ENCODE measurements around the gene HS3ST4. TPM values are rescaled to one million over a fixed set of nuclear protein-coding genes. Genes with fewer than 3 reads are reported as not detected.

HS3ST4 gene
- total RNA-seq, 2 donors from 2014 or later, result not detected

DNA sequence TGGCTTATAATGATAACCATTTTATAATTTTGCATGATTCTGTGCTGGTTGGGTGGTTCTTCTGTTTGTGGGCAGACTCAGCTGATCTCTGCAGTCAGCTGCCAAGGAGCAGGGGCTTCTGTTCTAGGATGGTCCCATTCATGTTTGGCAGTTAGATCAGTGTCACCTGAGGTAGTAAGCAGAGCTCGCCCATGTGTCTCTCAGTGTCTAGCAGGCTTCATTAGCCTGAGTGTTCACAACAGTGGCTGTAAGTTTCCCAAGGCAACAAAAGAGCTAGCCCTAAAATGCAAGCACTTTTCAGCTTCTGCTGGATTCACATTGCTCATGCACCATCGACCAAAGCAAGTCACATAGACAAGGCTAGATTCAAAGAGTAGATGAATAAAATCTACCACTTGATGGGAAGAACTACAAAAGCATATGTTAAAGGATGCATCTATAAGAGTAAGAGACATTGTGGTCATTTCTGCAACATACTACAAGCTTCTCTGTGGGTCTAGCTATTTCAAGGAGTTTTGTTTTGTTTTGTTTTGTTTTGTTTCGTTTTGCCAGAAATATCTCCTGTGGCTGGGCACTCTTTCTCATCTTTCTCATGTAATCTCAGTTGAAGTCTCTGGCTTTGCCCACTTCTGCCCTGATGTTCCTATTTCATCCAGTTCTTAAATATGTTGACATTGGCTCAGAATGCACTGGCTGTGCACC, 180.8 kb downstream of the HS3ST4 start:
- no peak overlapping the region for H3K9ac ChIP-seq (ENCODE audit: low read depth in 2 of 2, low read length in 2 of 2)
- no peaks in the 10 kb centered on the region for H3K27me3 ChIP-seq
- H3K27ac ChIP-seq, result no peak overlapping the region
- TF ChIP-seq, protein P1, sequence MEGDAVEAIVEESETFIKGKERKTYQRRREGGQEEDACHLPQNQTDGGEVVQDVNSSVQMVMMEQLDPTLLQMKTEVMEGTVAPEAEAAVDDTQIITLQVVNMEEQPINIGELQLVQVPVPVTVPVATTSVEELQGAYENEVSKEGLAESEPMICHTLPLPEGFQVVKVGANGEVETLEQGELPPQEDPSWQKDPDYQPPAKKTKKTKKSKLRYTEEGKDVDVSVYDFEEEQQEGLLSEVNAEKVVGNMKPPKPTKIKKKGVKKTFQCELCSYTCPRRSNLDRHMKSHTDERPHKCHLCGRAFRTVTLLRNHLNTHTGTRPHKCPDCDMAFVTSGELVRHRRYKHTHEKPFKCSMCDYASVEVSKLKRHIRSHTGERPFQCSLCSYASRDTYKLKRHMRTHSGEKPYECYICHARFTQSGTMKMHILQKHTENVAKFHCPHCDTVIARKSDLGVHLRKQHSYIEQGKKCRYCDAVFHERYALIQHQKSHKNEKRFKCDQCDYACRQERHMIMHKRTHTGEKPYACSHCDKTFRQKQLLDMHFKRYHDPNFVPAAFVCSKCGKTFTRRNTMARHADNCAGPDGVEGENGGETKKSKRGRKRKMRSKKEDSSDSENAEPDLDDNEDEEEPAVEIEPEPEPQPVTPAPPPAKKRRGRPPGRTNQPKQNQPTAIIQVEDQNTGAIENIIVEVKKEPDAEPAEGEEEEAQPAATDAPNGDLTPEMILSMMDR (IDR thresholded peaks at IDR 0.05), result no peak
- H3K9me3 ChIP-seq, result no peaks in the 10 kb centered on the region
- no peak for DNase-seq
- intact Hi-C loops (cut with DNase I), result no loop called here
- no peaks in the 10 kb centered on the region for H3K4me1 ChIP-seq
- H3K4me3 ChIP-seq, result no peak overlapping the region
- no peaks in the 10 kb centered on the region for H3K36me3 ChIP-seq

DNA sequence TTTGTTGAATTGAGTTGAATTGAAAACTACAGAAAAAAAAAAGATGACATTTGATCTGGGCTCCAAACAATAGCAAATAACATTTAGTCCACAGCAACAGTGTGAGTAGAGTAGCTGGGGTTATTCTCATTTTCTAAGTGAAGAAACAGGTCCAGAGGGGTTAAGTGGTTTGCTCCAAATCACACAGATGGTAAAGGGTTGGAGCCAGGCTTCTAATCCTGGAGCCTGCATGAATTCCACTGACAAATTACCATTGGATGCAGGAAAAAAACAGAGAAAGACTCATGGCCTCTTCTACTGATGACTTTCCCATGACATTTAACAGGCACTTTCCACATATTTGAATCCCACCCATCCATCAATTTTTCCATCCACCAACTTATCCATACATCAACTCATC, 182.4 kb downstream of the HS3ST4 start:
- no peak overlapping the region for H3K4me3 ChIP-seq
- H3K27ac ChIP-seq, result no peak overlapping the region
- DNase-seq, result no peak
- no peaks in the 10 kb centered on the region for H3K9me3 ChIP-seq
- no peaks in the 10 kb centered on the region for H3K4me1 ChIP-seq
- no peaks in the 10 kb centered on the region for H3K27me3 ChIP-seq
- no peaks in the 10 kb centered on the region for H3K36me3 ChIP-seq
- no peak overlapping the region for H3K9ac ChIP-seq (ENCODE audit: low read depth in 2 of 2, low read length in 2 of 2)
- TF ChIP-seq, protein P1 (IDR thresholded peaks at IDR 0.05), result no peak
- intact Hi-C loops (cut with DNase I), result no loop called here

DNA sequence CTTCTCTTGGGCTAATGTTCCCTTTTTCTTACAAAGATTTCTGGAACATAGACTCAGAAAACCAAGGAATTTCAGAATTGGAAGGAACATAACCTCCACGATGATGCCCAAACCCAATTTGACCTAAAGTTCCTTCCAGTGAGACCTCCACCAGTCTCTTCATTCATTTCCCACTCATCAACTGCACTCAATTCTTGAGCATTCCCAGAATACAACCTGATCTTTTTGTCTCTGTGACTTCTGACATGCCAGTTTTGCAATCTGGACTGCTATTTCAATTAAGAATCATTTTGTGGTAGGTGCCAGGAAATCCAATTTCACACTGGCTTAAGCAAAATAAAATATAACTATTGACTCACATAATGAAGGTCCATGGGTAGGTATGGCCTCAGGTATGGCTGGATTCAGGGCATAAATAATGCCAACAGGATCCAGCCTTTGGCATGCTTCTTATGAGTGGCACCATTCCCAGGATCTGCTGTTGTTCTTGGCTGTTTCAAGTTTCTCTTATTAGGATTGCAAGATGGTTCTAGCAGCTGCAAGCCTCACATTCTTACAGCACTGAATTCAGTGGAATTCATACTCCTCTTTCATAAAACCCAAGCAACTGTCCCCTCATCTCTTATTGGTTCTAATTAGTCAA, 184.3 kb downstream of the HS3ST4 start:
- no peak overlapping the region for H3K27ac ChIP-seq
- DNase-seq, result no peak
- no peaks in the 10 kb centered on the region for H3K36me3 ChIP-seq
- H3K4me1 ChIP-seq, result no peaks in the 10 kb centered on the region
- TF ChIP-seq, protein P1 (IDR thresholded peaks at IDR 0.05), result no peak
- no peak overlapping the region for H3K9ac ChIP-seq (ENCODE audit: low read depth in 2 of 2, low read length in 2 of 2)
- no peaks in the 10 kb centered on the region for H3K9me3 ChIP-seq
- intact Hi-C loops (cut with DNase I), result no loop called here
- H3K4me3 ChIP-seq, result no peak overlapping the region
- no peaks in the 10 kb centered on the region for H3K27me3 ChIP-seq

DNA sequence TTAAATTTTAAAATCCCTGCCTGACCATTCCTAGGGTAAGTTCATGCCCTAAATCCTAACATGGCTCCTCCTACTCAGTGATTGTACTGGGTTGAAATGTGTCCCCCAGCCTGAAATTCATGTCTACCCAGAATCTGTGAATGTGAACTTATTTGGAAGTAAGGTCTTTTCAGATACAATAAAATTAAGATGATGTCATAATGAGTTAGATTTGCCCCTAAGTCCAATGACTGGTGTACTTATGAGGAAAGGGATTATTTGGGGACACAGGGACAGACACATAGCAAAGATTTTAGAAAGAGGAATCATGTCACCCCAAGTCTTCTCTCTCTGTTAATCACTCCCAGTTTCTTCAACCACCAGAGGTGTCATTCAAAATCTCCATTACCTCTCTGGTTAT, 185.3 kb downstream of the HS3ST4 start:
- no peaks in the 10 kb centered on the region for H3K4me1 ChIP-seq
- TF ChIP-seq, protein P1 (IDR thresholded peaks at IDR 0.05), result no peak
- intact Hi-C loops (cut with DNase I), result no loop called here
- H3K9me3 ChIP-seq, result no peaks in the 10 kb centered on the region
- no peak overlapping the region for H3K27ac ChIP-seq
- H3K4me3 ChIP-seq, result no peak overlapping the region
- no peaks in the 10 kb centered on the region for H3K36me3 ChIP-seq
- H3K27me3 ChIP-seq, result no peaks in the 10 kb centered on the region
- H3K9ac ChIP-seq (ENCODE audit: low read depth in 2 of 2, low read length in 2 of 2), result no peak overlapping the region
- DNase-seq, result no peak

DNA sequence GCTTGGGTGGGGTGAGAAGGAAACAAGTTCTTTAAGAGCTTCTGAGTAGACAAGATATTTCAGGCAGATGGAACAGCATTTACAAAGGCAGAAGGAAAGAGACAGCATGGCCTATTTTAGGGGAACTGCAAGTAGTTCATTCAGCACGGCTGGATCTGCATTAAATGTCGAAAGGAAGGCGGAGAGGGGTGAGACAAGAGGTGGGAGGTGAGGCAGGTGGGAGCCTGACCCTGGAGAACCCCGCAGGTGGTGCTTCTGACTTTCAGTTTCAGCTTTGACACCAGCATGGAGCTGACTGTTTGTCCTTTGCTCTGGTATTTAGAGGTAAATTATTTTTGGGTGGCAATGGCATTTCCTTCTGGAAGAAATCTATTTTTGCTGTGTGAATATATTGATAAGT, 194.8 kb downstream of the HS3ST4 start:
- intact Hi-C loops (cut with DNase I), result no loop called here
- H3K27me3 ChIP-seq, result no peaks in the 10 kb centered on the region
- H3K9ac ChIP-seq (ENCODE audit: low read depth in 2 of 2, low read length in 2 of 2), result no peak overlapping the region
- H3K36me3 ChIP-seq, result no peaks in the 10 kb centered on the region
- TF ChIP-seq, protein P1 (IDR thresholded peaks at IDR 0.05), result no peak
- no peaks in the 10 kb centered on the region for H3K9me3 ChIP-seq
- no peak overlapping the region for H3K27ac ChIP-seq
- no peak overlapping the region for H3K4me3 ChIP-seq
- no peaks in the 10 kb centered on the region for H3K4me1 ChIP-seq
- no peak for DNase-seq
